Measurements from ENCODE around the gene MBD3L4. TPM values are rescaled to one million over a fixed set of nuclear protein-coding genes. Genes with fewer than 3 reads are reported as not detected.
"Not testable (repeated sequence)": the region's sequence is repeated elsewhere in the genome, so short reads cannot be mapped to it uniquely, and the experiment has no call there.

Gene MBD3L4
- total RNA-seq, 2 experiments from 2014 or later, result not detected

- Mint-ChIP-seq H3K4me3 (no peak overlapping the region), H3K27ac (no peak overlapping the region), H3K4me1 (peaks cover 2% of the 10 kb centered on the region), H3K27me3 (no peaks in the 10 kb centered on the region), H3K9me3 (no peaks in the 10 kb centered on the region), H3K36me3 (peaks cover under 1% of the 10 kb centered on the region)
- peak; percentile 49 for ATAC-seq (ENCODE audit: low read depth)
- POLR2A ChIA-PET, result no interaction called here
- DNase-seq, result no peak
Measured at GRCh38 chr19:7063764-7064418, 23.9 kb upstream of the MBD3L4 start.

DNA sequence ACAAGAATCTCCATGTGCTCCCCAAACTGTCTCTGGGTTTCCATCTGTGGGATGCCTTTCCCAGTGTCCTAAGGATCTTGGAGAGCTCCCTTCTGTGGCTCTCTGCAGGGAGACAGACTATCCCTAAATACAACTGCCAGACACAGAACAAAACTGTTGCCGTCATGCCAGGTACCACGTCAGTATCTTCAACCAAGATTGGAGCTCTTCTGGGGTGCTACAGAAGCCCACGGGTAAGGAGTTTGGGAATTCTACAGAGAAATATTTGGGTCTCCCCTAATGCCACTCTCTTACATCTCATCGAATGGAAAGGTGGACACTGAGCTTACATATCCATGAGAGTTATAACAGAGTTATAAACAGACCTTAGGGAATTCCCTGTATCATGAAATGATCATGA lies 23.4 kb upstream of the MBD3L4 start:
- POLR2A ChIA-PET, result no interaction called here
- Mint-ChIP-seq H3K4me3 (no peak overlapping the region), H3K27ac (no peak overlapping the region), H3K27me3 (no peaks in the 10 kb centered on the region), H3K36me3 (no peaks in the 10 kb centered on the region), H3K4me1 (no peaks in the 10 kb centered on the region), H3K9me3 (no peaks in the 10 kb centered on the region)
- DNase-seq (no peak), ATAC-seq (ENCODE audit: low read depth) (peak; percentile 41)

- H3K27ac Mint-ChIP-seq, H3K36me3 Mint-ChIP-seq, H3K27me3 Mint-ChIP-seq, H3K4me3 Mint-ChIP-seq, H3K9me3 Mint-ChIP-seq, DNase-seq, POLR2A ChIA-PET, H3K4me1 Mint-ChIP-seq: not testable (repeated sequence)
- peak; percentile 47 for ATAC-seq (ENCODE audit: low read depth)
Measured at GRCh38 chr19:7059977-7060376, 20.0 kb upstream of the MBD3L4 start.

DNA sequence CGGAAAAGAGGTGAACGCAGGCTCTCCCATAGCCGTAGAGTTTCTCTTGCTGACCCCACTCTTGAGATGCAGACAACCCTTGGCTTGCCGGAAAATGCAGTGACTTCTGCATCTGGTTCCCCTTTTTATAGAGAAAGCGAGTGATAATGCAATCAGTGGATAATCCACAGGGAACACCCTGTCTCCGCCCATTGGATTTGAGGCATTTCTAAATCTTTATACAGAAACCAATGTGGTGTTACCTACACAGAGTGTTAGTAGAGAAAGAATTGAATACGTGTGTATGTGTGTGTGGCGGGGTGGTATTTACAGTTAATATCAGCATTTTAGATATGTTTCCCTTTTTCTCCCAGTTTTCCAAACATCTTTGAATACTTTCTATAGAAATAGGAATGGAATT lies 18.6 kb upstream of the MBD3L4 start, which contains the start of gene MBD3L3:
Gene MBD3L3, minus strand, starts transcription at position 101 of the 400 bp plus-strand sequence. Its CDS starts 71 bp downstream, at position 30.
- H3K4me1 Mint-ChIP-seq; H3K9me3 Mint-ChIP-seq; DNase-seq; H3K27ac Mint-ChIP-seq; H3K36me3 Mint-ChIP-seq; H3K4me3 Mint-ChIP-seq; H3K27me3 Mint-ChIP-seq; POLR2A ChIA-PET; ATAC-seq (ENCODE audit: low read depth): not testable (repeated sequence)

GRCh38 chr19:7056371-7056770 lies 16.4 kb upstream of the MBD3L4 start:
- H3K9me3 Mint-ChIP-seq; DNase-seq; H3K4me1 Mint-ChIP-seq; H3K36me3 Mint-ChIP-seq; H3K27me3 Mint-ChIP-seq; ATAC-seq (ENCODE audit: low read depth); H3K4me3 Mint-ChIP-seq; POLR2A ChIA-PET; H3K27ac Mint-ChIP-seq: not testable (repeated sequence)

- POLR2A ChIA-PET; H3K4me1 Mint-ChIP-seq; H3K4me3 Mint-ChIP-seq; H3K9me3 Mint-ChIP-seq; H3K27ac Mint-ChIP-seq; ATAC-seq (ENCODE audit: low read depth); H3K27me3 Mint-ChIP-seq; DNase-seq; H3K36me3 Mint-ChIP-seq: not testable (repeated sequence)
Measured at GRCh38 chr19:7055679-7056078, 15.7 kb upstream of the MBD3L4 start.

DNA sequence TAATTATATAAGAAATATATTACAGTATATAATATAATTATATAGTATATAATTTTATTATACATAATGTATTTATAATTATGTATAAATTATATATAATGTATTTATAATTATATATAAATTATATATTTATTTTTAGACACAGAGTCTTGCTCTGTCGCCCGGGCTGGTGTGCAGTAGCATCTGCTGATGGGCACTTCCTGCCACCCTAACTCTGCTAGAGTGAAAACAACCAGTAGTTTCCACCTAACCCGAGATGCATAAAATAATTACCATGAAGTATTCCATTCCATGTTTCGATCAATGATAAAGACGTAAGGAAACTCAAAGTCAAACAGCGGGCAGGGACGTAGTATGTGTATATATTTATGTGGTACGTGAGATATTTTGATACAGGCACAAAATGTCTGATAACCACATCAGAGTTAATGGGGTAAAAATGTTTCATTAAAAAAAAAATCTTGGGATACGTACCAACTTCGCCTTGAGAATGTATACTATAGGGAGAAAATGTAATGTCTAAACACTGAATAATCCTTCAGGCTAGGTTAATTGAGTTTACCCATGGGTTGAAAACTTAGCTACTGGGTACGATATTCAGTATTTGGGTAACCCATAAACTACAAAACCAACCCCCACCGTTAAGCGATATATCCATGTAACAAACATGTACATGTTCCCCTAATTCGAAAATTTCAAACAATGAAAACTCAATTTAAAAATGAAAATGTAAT lies 14.8 kb upstream of the MBD3L4 start:
- H3K27ac Mint-ChIP-seq, H3K27me3 Mint-ChIP-seq, H3K9me3 Mint-ChIP-seq, H3K36me3 Mint-ChIP-seq, H3K4me3 Mint-ChIP-seq, POLR2A ChIA-PET, DNase-seq, H3K4me1 Mint-ChIP-seq: not testable (repeated sequence)
- peak; percentile 36 for ATAC-seq (ENCODE audit: low read depth)

- DNase-seq, H3K9me3 Mint-ChIP-seq, H3K27ac Mint-ChIP-seq, H3K36me3 Mint-ChIP-seq, POLR2A ChIA-PET, H3K4me3 Mint-ChIP-seq, H3K27me3 Mint-ChIP-seq, H3K4me1 Mint-ChIP-seq: not testable (repeated sequence)
- ATAC-seq (ENCODE audit: low read depth), result peak; percentile 29
Measured at GRCh38 chr19:7052896-7053295, 12.9 kb upstream of the MBD3L4 start.

DNA sequence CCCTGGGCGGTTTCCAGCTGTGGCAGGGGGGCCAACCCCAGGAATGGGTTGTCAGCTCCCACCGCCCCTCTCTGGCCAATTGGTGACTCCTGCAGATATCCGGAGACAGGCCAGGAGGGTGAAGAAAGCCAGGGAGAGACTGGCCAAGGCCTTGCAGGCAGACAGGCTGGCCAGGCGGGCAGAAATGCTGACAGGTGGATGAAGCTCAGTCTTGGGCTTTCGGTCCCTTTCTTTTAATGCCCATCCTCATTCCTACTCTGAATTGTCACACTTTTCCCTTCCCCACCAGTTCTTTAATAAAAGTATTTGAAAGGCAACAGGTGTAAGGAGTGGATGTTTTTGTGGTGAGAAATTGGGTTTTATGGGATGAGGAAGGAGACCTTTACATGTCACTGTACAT lies 11.4 kb upstream of the MBD3L4 start:
- H3K4me1 Mint-ChIP-seq; H3K27me3 Mint-ChIP-seq; H3K9me3 Mint-ChIP-seq; H3K36me3 Mint-ChIP-seq; POLR2A ChIA-PET; DNase-seq; H3K27ac Mint-ChIP-seq; ATAC-seq (ENCODE audit: low read depth); H3K4me3 Mint-ChIP-seq: not testable (repeated sequence)

DNA sequence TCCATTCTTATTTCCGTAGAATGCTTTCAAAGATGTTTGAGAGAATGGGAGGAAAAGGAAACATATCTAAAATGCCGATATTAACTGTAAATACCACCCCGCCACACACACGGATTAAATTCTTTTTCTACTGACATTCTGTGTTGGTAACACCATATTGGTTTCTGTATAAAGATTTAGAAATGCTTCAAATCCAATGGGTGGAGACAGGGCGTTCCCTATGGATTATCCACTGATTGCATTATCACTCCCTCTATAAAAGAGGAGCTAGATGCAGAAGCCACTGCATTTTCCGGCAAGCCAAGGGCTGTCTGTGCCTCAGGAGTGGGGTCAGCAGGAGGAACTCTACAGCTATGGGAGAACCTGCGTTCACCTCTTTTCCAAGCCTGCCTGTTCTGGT lies 9.0 kb upstream of the MBD3L4 start, which contains the start of gene MBD3L2:
Gene MBD3L2, plus strand, starts transcription at position 301 of the 400 bp plus-strand sequence. Its CDS starts 53 bp downstream, at position 354.
- H3K9me3 Mint-ChIP-seq; POLR2A ChIA-PET; H3K4me1 Mint-ChIP-seq; H3K4me3 Mint-ChIP-seq; DNase-seq; H3K27ac Mint-ChIP-seq; H3K27me3 Mint-ChIP-seq; ATAC-seq (ENCODE audit: low read depth); H3K36me3 Mint-ChIP-seq: not testable (repeated sequence)

DNA sequence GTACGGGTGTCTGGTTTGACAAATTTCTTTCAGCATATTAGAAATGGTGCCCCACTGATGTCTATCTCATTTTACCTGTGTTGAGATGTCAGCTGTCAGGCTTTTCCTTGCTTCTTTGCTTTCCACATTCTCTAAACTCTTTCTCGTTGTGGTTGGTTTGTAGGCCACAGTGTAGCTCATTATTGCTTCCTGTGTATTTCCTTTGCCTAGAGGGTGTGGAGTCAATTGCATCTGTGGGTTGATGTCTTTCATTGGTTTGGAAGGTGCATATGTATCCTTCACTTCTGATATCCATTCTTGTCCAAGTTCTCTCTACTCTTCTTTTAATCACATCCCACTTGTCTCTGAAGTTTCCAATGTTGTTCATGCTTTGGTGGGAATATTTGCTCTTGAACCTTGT lies 1.6 kb upstream of the MBD3L4 start:
- POLR2A ChIA-PET, DNase-seq, H3K4me1 Mint-ChIP-seq, H3K36me3 Mint-ChIP-seq, H3K4me3 Mint-ChIP-seq, H3K9me3 Mint-ChIP-seq, H3K27ac Mint-ChIP-seq, H3K27me3 Mint-ChIP-seq: not testable (repeated sequence)
- peak; percentile 45 for ATAC-seq (ENCODE audit: low read depth)

DNA sequence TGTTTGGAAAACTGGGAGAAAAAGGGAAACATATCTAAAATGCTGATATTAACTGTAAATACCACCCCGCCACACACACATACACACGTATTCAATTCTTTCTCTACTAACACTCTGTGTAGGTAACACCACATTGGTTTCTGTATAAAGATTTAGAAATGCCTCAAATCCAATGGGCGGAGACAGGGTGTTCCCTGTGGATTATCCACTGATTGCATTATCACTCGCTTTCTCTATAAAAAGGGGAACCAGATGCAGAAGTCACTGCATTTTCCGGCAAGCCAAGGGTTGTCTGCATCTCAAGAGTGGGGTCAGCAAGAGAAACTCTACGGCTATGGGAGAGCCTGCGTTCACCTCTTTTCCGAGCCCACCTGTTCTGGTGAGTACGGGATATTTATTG lies 9.7 kb downstream of the MBD3L4 start, which contains the start of gene MBD3L5:
Gene MBD3L5, plus strand, starts transcription at position 301 of the 400 bp plus-strand sequence. Its CDS starts 34 bp downstream, at position 335.
- ATAC-seq (ENCODE audit: low read depth); H3K4me3 Mint-ChIP-seq; H3K4me1 Mint-ChIP-seq; H3K27ac Mint-ChIP-seq; H3K36me3 Mint-ChIP-seq; DNase-seq; POLR2A ChIA-PET; H3K27me3 Mint-ChIP-seq; H3K9me3 Mint-ChIP-seq: not testable (repeated sequence)

DNA sequence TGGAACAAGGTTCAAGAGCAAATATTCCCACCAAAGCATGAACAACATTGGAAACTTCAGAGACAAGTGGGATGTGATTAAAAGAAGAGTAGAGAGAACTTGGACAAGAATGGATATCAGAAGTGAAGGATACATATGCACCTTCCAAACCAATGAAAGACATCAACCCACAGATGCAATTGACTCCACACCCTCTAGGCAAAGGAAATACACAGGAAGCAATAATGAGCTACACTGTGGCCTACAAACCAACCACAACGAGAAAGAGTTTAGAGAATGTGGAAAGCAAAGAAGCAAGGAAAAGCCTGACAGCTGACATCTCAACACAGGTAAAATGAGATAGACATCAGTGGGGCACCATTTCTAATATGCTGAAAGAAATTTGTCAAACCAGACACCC lies 11.2 kb downstream of the MBD3L4 start:
- POLR2A ChIA-PET; H3K4me1 Mint-ChIP-seq; ATAC-seq (ENCODE audit: low read depth); H3K36me3 Mint-ChIP-seq; DNase-seq; H3K4me3 Mint-ChIP-seq; H3K9me3 Mint-ChIP-seq; H3K27me3 Mint-ChIP-seq; H3K27ac Mint-ChIP-seq: not testable (repeated sequence)

GRCh38 chr19:7021331-7021730 lies 18.6 kb downstream of the MBD3L4 start, which contains the start of gene MBD3L2B:
TSS of gene MBD3L2B (minus strand) at chr19:7021431. CDS start at chr19:7021397, 34 bp downstream.
- H3K4me3 Mint-ChIP-seq; H3K27ac Mint-ChIP-seq; H3K9me3 Mint-ChIP-seq; POLR2A ChIA-PET; H3K4me1 Mint-ChIP-seq; H3K27me3 Mint-ChIP-seq; ATAC-seq (ENCODE audit: low read depth); H3K36me3 Mint-ChIP-seq; DNase-seq: not testable (repeated sequence)
